Skeletal muscle tissue (tissue), 4 donors: ENCODE measurements around the gene CNR2. TPM values are rescaled to one million over a fixed set of nuclear protein-coding genes. Genes with fewer than 3 reads are reported as not detected.
"Not testable (repeated sequence)": the region's sequence is repeated elsewhere in the genome, so short reads cannot be mapped to it uniquely, and the experiment has no call there.

Experiments used
- H3K27ac ChIP-seq: one replicate; pipeline ENCODE4 v1.7.0; 2013; ENCODE audit warnings: mild to moderate bottlenecking, low read depth, low read length, inconsistent platforms
- H3K27me3 ChIP-seq, 3 donors: one replicate each; pipeline ENCODE4 v1.7.0; 2013; ENCODE audit warnings: low read length in 3 of 3; ENCODE audit not compliant: control insufficient read depth in 3 of 3, insufficient read depth in 3 of 3
- H3K36me3 ChIP-seq, 3 donors: one replicate each; pipeline ENCODE4 v1.7.0; 2013; ENCODE audit warnings: low read length in 3 of 3; ENCODE audit not compliant: control insufficient read depth in 3 of 3, insufficient read depth in 3 of 3
- H3K4me1 ChIP-seq, 3 donors: one replicate each; pipeline ENCODE4 v1.7.0; 2013; ENCODE audit warnings: low read length in 3 of 3, mild to moderate bottlenecking in 3 of 3; ENCODE audit not compliant: control insufficient read depth in 3 of 3, insufficient read depth in 3 of 3
- H3K4me3 ChIP-seq, 3 donors: one replicate each; pipeline ENCODE4 v1.7.0; 2013; ENCODE audit warnings: low read length in 3 of 3
- H3K9ac ChIP-seq, 3 donors: one replicate each; pipeline ENCODE4 v1.7.0; 2013; ENCODE audit warnings: low read length in 3 of 3, mild to moderate bottlenecking in 3 of 3, moderate library complexity in 2 of 3, low read depth in 1 of 3
- H3K9me3 ChIP-seq, 3 donors: one replicate each; pipeline ENCODE4 v1.7.0; 2013; ENCODE audit warnings: low read length in 3 of 3; ENCODE audit not compliant: control insufficient read depth in 3 of 3
- total RNA-seq: library from RNA; depleted of rRNA; stranded (reverse); fragments of >200 nt; gene quantifications from one replicate; pipeline ENCODE4 v1.2.3, GENCODE V29; 2014
- donor health status: Osteomylitis.

Gene CNR2
- total RNA-seq, 1 donor from 2014 or later, result under 0.01 TPM

GRCh38 chr1:23868557-23869016 is 44.6 kb downstream of the CNR2 start:
- H3K27ac ChIP-seq, result peak overlapping the region; percentile 74
- H3K9me3 ChIP-seq, result no peaks in the 10 kb centered on the region
- peaks cover 20 to 36% (median 31%) of the 10 kb centered on the region in 3 donors for H3K4me1 ChIP-seq
- H3K27me3 ChIP-seq, result no peaks in the 10 kb centered on the region
- peak overlapping the region; percentile 88 to 91 (median 91) for H3K4me3 ChIP-seq
- peaks cover 3 to 7% (median 7%) of the 10 kb centered on the region in 3 donors for H3K36me3 ChIP-seq
- peak overlapping the region; percentile 87 to 97 (median 95) for H3K9ac ChIP-seq

GRCh38 chr1:23867895-23868556 is 45.1 kb downstream of the CNR2 start, which contains the start of gene FUCA1:
Gene FUCA1 (minus strand): TSS chr1:23868290. CDS start chr1:23868286, 4 bp downstream.
- Histone ChIP-seq H3K4me1 (peaks cover 20 to 36% (median 31%) of the 10 kb centered on the region in 3 donors), H3K9ac (peak within 1 kb of the TSS; percentile 90 to 97 (median 95)), H3K27ac (peak within 1 kb of the TSS; percentile 74), H3K27me3 (no peaks in the 10 kb centered on the region), H3K36me3 (peaks cover 6 to 12% (median 7%) of the 10 kb centered on the region in 3 donors), H3K9me3 (no peaks in the 10 kb centered on the region), H3K4me3 (peak within 1 kb of the TSS; percentile 88 to 91 (median 91))

GRCh38 chr1:23867542-23867894 is 45.6 kb downstream of the CNR2 start:
- Histone ChIP-seq H3K4me3 (peak overlapping the region; percentile 88 to 91 (median 91)), H3K27ac (peak overlapping the region; percentile 74), H3K9ac (peak overlapping the region; percentile 90 to 97 (median 95))

GRCh38 chr1:23865543-23865930 is 47.6 kb downstream of the CNR2 start:
- Histone ChIP-seq H3K27ac (no peak overlapping the region), H3K9ac (peak overlapping the region in 1 of 3 donors; percentile 1), H3K9me3 (no peaks in the 10 kb centered on the region), H3K27me3 (no peaks in the 10 kb centered on the region), H3K4me3 (no peak overlapping the region), H3K4me1 (peaks cover 20 to 36% (median 31%) of the 10 kb centered on the region in 3 donors), H3K36me3 (peaks cover 13 to 30% (median 26%) of the 10 kb centered on the region in 3 donors)

More at GRCh38 chr1:23867542-23867894, 45.6 kb downstream of the CNR2 start:
- peaks cover 20 to 36% (median 31%) of the 10 kb centered on the region in 3 donors for H3K4me1 ChIP-seq
- H3K36me3 ChIP-seq, result peaks cover 8 to 17% (median 12%) of the 10 kb centered on the region in 3 donors
- H3K27me3 ChIP-seq, result no peaks in the 10 kb centered on the region
- H3K9me3 ChIP-seq, result no peaks in the 10 kb centered on the region

- Histone ChIP-seq H3K4me1 (peaks cover 20 to 36% (median 31%) of the 10 kb centered on the region in 3 donors), H3K36me3 (peaks cover 13 to 32% (median 29%) of the 10 kb centered on the region in 3 donors), H3K4me3 (no peak overlapping the region), H3K9ac (no peak overlapping the region), H3K9me3 (no peaks in the 10 kb centered on the region), H3K27ac (no peak overlapping the region), H3K27me3 (no peaks in the 10 kb centered on the region)
These were observed 48.2 kb downstream of the CNR2 start for GRCh38 chr1:23864801-23865542.

- H3K9me3 ChIP-seq, result no peaks in the 10 kb centered on the region
- no peak overlapping the region for H3K9ac ChIP-seq
- H3K27me3 ChIP-seq, result no peaks in the 10 kb centered on the region
- peaks cover 18 to 46% (median 41%) of the 10 kb centered on the region in 3 donors for H3K36me3 ChIP-seq
- peaks cover 10 to 25% (median 22%) of the 10 kb centered on the region in 3 donors for H3K4me1 ChIP-seq
- no peak overlapping the region for H3K4me3 ChIP-seq
- H3K27ac ChIP-seq, result no peak overlapping the region
These were observed 50.5 kb downstream of the CNR2 start for GRCh38 chr1:23862640-23863039.

- Histone ChIP-seq H3K9ac (no peak overlapping the region), H3K4me3 (no peak overlapping the region), H3K4me1 (peaks cover 0 to 4% (median 0%) of the 10 kb centered on the region in 3 donors), H3K9me3 (no peaks in the 10 kb centered on the region), H3K27ac (no peak overlapping the region), H3K27me3 (no peaks in the 10 kb centered on the region), H3K36me3 (peaks cover 8 to 14% (median 12%) of the 10 kb centered on the region in 3 donors)
These were observed 58.6 kb downstream of the CNR2 start for GRCh38 chr1:23854568-23854967.

GRCh38 chr1:23853124-23853523 is 60.0 kb downstream of the CNR2 start:
- H3K9me3 ChIP-seq, H3K9ac ChIP-seq, H3K27me3 ChIP-seq, H3K27ac ChIP-seq, H3K36me3 ChIP-seq, H3K4me3 ChIP-seq: not testable (repeated sequence)
- H3K4me1 ChIP-seq, result peaks cover 5 to 11% (median 7%) of the 10 kb centered on the region in 3 donors

- not testable (repeated sequence) for H3K9ac ChIP-seq, H3K27me3 ChIP-seq, H3K9me3 ChIP-seq, H3K27ac ChIP-seq, H3K4me3 ChIP-seq
- peaks cover 5 to 12% (median 6%) of the 10 kb centered on the region in 3 donors for H3K36me3 ChIP-seq
- H3K4me1 ChIP-seq, result peaks cover 6 to 15% (median 7%) of the 10 kb centered on the region in 3 donors
These were observed 61.8 kb downstream of the CNR2 start for GRCh38 chr1:23851406-23851805.
